ENCODE data around the gene RASGEF1C.

The RASGEF1C gene

DNA sequence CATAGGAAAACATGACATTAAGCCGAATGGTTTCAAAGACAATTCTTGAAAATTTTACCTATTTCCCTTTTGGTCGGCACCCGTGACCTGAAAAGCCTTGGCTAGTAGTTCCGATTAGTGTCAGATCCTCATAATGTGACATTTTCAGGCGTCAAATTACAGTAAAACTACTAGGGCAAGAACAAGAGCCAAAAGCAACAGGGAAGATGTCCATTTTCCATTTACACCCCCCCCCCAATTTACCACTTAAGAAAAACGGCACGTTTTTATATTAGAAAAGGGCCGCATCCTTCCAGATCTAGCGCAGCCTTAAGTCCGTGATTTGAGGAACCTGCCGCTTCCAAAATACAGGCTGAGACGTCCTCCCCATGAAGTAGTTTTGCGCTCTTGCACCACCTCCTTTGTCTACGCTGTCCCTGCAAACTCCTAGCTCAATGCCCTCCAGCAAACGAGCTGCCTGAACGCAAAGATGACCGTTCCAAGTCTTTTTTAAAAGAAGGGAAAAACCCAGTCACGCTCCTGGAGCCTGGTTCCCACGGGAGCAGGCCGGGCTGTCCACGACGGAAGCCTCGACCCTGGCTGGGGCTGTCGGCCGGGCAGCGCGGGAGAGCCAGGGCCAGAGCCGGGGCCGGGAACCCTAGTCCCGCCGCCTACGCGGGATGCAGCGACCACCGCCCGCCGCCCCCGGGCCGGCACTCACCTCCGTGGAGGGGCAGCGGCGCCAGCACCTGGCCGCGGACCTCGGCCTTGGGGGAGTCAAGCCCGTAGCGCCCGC is 138.1 kb downstream of the RASGEF1C start (continued):
- TF ChIP-seq ZNF670 (tag by site-specific recombination; IDR thresholded peaks at IDR 0.05; ENCODE audit: low read depth) (no peak), ZNF791 (tag by site-specific recombination; IDR thresholded peaks at IDR 0.05) (peak; percentile 22; the same call in 1 of the 2 replicates), GLIS2 (tag by site-specific recombination; IDR thresholded peaks at IDR 0.05) (no peak), ZNF792 (tag by site-specific recombination; IDR thresholded peaks at IDR 0.05) (no peak), ZNF529 (tag by site-specific recombination; IDR thresholded peaks at IDR 0.05; ENCODE audit: insufficient replicate concordance) (no peak), ZNF629 (tag by site-specific recombination; IDR thresholded peaks at IDR 0.05) (peak; percentile 32; the same call in 1 of the 2 replicates), ZNF624 (tag by site-specific recombination; IDR thresholded peaks at IDR 0.05) (no peak), HOXA7 (CRISPR knock-in tag; IDR thresholded peaks at IDR 0.05; ENCODE audit: borderline replicate concordance) (no peak), KLF9 (tag by site-specific recombination; IDR thresholded peaks at IDR 0.05; ENCODE audit: low read depth) (no peak), ZNF19 (tag by site-specific recombination; IDR thresholded peaks at IDR 0.05; ENCODE audit: low read depth) (no peak), MYNN (tag by site-specific recombination; IDR thresholded peaks at IDR 0.05; ENCODE audit: borderline replicate concordance) (peak; percentile 61; the same call in 1 of the 2 replicates), ZNF335 (tag by site-specific recombination; conservative IDR thresholded peaks at IDR 0.05) (peak; percentile 75), SETDB1 (IDR thresholded peaks at IDR 0.05; ENCODE audit: insufficient read length, low read length) (no peak), ZNF133 (tag by site-specific recombination; IDR thresholded peaks at IDR 0.05) (no peak), ZNF26 (tag by site-specific recombination; IDR thresholded peaks at IDR 0.05) (no peak), ZNF24 (tag by site-specific recombination; IDR thresholded peaks at IDR 0.05) (no peak), PRDM2 (tag by site-specific recombination; IDR thresholded peaks at IDR 0.05; ENCODE audit: borderline replicate concordance) (no peak), GLI2 (tag by site-specific recombination; IDR thresholded peaks at IDR 0.05; ENCODE audit: borderline replicate concordance, low read depth) (no peak), WT1 (tag by site-specific recombination; IDR thresholded peaks at IDR 0.05) (no peak), ZNF623 (tag by site-specific recombination; IDR thresholded peaks at IDR 0.05) (no peak), ZNF292 (tag by site-specific recombination; IDR thresholded peaks at IDR 0.05; ENCODE audit: borderline replicate concordance, low read depth) (no peak), ZNF202 (tag by site-specific recombination; IDR thresholded peaks at IDR 0.05; ENCODE audit: borderline replicate concordance) (no peak), ZBTB7A (tag by site-specific recombination; IDR thresholded peaks at IDR 0.05; ENCODE audit: low read depth) (no peak)
- TF ChIP-seq, protein P1, sequence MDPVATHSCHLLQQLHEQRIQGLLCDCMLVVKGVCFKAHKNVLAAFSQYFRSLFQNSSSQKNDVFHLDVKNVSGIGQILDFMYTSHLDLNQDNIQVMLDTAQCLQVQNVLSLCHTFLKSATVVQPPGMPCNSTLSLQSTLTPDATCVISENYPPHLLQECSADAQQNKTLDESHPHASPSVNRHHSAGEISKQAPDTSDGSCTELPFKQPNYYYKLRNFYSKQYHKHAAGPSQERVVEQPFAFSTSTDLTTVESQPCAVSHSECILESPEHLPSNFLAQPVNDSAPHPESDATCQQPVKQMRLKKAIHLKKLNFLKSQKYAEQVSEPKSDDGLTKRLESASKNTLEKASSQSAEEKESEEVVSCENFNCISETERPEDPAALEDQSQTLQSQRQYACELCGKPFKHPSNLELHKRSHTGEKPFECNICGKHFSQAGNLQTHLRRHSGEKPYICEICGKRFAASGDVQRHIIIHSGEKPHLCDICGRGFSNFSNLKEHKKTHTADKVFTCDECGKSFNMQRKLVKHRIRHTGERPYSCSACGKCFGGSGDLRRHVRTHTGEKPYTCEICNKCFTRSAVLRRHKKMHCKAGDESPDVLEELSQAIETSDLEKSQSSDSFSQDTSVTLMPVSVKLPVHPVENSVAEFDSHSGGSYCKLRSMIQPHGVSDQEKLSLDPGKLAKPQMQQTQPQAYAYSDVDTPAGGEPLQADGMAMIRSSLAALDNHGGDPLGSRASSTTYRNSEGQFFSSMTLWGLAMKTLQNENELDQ (tag by site-specific recombination; IDR thresholded peaks at IDR 0.05; ENCODE audit: low read depth) = no peak
- TF ChIP-seq, protein P2, sequence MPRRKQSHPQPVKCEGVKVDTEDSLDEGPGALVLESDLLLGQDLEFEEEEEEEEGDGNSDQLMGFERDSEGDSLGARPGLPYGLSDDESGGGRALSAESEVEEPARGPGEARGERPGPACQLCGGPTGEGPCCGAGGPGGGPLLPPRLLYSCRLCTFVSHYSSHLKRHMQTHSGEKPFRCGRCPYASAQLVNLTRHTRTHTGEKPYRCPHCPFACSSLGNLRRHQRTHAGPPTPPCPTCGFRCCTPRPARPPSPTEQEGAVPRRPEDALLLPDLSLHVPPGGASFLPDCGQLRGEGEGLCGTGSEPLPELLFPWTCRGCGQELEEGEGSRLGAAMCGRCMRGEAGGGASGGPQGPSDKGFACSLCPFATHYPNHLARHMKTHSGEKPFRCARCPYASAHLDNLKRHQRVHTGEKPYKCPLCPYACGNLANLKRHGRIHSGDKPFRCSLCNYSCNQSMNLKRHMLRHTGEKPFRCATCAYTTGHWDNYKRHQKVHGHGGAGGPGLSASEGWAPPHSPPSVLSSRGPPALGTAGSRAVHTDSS (tag by site-specific recombination; IDR thresholded peaks at IDR 0.05) = no peak
- TF ChIP-seq, protein P3, sequence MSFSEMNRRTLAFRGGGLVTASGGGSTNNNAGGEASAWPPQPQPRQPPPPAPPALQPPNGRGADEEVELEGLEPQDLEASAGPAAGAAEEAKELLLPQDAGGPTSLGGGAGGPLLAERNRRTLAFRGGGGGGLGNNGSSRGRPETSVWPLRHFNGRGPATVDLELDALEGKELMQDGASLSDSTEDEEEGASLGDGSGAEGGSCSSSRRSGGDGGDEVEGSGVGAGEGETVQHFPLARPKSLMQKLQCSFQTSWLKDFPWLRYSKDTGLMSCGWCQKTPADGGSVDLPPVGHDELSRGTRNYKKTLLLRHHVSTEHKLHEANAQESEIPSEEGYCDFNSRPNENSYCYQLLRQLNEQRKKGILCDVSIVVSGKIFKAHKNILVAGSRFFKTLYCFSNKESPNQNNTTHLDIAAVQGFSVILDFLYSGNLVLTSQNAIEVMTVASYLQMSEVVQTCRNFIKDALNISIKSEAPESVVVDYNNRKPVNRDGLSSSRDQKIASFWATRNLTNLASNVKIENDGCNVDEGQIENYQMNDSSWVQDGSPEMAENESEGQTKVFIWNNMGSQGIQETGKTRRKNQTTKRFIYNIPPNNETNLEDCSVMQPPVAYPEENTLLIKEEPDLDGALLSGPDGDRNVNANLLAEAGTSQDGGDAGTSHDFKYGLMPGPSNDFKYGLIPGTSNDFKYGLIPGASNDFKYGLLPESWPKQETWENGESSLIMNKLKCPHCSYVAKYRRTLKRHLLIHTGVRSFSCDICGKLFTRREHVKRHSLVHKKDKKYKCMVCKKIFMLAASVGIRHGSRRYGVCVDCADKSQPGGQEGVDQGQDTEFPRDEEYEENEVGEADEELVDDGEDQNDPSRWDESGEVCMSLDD (tag by site-specific recombination; IDR thresholded peaks at IDR 0.05) = no peak
